GM13976 (cell line): Measurements from ENCODE around the gene WFDC13.

Experiments
- DNase-seq: peaks from one replicate; pipeline ENCODE4 v3.0.0; 2012; ENCODE audit warnings: low spot score
- in situ Hi-C: fragments of 300-500 bp; cut with MboI; formaldehyde crosslinking; loops from one replicate; pipeline ENCODE4 v1.12.0; 2022; ENCODE audit warnings: low sequenced_read_pairs, mixed read lengths, inconsistent platforms; ENCODE audit not compliant: unreplicated experiment
- TF ChIP-seq, protein P1 (sequence below): IDR thresholded peaks from 2 replicates; pipeline ENCODE4 v1.5.1; 2012; ENCODE audit warnings: borderline replicate concordance, mild to moderate bottlenecking; ENCODE audit not compliant: insufficient read depth; ENCODE audit errors: extremely low read depth, missing control alignments, control extremely low read depth

The WFDC13 gene

GRCh38 chr20:45735552-45735951 is 33.7 kb downstream of the WFDC13 start:
- in situ Hi-C loops: no loop called here
- TF ChIP-seq, protein P1, sequence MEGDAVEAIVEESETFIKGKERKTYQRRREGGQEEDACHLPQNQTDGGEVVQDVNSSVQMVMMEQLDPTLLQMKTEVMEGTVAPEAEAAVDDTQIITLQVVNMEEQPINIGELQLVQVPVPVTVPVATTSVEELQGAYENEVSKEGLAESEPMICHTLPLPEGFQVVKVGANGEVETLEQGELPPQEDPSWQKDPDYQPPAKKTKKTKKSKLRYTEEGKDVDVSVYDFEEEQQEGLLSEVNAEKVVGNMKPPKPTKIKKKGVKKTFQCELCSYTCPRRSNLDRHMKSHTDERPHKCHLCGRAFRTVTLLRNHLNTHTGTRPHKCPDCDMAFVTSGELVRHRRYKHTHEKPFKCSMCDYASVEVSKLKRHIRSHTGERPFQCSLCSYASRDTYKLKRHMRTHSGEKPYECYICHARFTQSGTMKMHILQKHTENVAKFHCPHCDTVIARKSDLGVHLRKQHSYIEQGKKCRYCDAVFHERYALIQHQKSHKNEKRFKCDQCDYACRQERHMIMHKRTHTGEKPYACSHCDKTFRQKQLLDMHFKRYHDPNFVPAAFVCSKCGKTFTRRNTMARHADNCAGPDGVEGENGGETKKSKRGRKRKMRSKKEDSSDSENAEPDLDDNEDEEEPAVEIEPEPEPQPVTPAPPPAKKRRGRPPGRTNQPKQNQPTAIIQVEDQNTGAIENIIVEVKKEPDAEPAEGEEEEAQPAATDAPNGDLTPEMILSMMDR: no peak
- DNase-seq: no peak

- TF ChIP-seq, protein P1: no peak
- in situ Hi-C loops: no loop called here
- no peak for DNase-seq
These were observed 34.1 kb downstream of the WFDC13 start for GRCh38 chr20:45735988-45736387.

DNA sequence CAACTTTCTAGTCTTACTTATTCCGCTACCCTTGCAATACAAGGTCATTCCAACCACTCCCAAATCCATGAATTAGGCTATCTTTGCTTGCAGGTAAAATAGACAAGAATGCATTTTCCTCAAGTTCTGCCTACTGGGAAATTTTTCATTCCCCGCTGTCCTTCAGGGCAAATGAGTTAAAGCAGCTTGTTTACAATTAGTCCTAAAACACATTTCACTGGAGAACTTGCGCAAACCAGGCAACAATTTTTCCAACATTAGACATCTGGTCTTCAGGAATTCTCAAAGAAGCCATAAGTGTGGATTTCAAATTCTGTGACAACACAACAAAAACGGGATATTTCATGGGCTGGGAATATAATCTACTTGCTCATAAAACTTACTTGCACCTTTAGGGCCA is 40.8 kb downstream of the WFDC13 start:
- TF ChIP-seq, protein P1: no peak
- in situ Hi-C loops: no loop called here
- DNase-seq: no peak

DNA sequence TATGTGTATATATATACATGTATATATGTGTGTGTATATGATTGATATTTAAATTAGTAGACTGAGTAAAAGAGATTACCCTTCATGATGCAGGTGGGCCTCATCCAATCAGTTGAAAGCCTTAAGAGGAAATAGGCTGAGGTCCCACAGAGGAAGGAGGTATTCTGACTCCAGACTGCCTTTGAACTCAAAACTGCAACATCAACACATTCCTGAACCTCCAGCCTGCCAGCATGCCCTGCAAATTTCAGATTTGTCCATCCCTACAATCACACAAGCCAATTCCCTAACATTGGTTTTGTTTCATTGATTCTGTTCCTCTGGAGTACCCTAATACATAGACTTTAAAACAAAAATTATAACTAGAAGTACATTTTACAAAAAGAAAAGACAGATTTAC is 43.2 kb downstream of the WFDC13 start:
- in situ Hi-C loops: no loop called here
- TF ChIP-seq, protein P1: no peak
- DNase-seq: no peak

DNA sequence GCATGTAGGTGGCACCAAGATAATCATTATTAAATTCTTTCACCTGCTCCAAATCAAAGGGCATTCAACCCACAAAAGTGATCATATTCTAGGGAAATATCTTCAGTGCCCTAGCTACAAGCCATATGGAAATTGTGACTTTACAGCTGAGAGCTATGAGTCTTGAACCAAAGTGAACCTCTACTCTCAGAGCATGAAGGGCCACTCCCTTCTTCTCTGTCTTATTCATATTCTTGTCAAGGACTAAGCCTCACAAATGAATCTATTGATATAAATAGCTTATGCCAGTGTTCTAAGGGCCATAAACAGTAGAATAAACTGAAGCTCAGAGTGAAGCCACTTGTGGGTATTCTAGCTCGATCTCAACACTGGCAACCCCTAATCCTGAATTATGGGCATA is 49.9 kb downstream of the WFDC13 start:
- in situ Hi-C loops: loop anchor here (25.0 kb wide), 3 partner anchors 164 to 389 kb away; partner anchors contain the start of genes SYS1, WFDC2 and WFDC8
- TF ChIP-seq, protein P1: no peak

DNA sequence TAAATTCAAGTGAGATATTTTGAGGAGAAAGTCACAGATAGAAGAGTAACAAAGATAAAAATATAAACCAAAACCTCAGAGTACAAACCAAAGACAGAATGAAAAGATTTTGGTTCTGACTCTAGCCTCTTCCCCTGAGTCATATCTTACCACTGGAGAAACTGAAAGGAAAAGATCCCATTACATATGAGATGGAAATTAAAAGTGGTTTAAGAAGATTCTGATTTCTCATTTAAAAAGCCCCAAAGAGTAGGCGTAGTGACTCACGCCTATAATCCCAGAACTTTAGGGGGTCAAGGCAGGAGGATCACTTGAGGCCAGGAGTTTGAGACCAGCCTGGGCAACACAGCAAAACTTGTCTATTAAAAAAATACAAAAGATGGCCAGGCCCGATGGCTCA is 50.9 kb downstream of the WFDC13 start:
- in situ Hi-C loops: loop anchor here (25.0 kb wide), 3 partner anchors 165 to 390 kb away; partner anchors contain the start of genes SYS1, WFDC2 and WFDC8
- peak; percentile 34 for DNase-seq

More for the DNA sequence above, 49.9 kb downstream of the WFDC13 start:
- DNase-seq: no peak

More for the DNA sequence above, 50.9 kb downstream of the WFDC13 start:
- TF ChIP-seq, protein P1: no peak
